Measurements from ENCODE around the gene TMEM198.

DNA sequence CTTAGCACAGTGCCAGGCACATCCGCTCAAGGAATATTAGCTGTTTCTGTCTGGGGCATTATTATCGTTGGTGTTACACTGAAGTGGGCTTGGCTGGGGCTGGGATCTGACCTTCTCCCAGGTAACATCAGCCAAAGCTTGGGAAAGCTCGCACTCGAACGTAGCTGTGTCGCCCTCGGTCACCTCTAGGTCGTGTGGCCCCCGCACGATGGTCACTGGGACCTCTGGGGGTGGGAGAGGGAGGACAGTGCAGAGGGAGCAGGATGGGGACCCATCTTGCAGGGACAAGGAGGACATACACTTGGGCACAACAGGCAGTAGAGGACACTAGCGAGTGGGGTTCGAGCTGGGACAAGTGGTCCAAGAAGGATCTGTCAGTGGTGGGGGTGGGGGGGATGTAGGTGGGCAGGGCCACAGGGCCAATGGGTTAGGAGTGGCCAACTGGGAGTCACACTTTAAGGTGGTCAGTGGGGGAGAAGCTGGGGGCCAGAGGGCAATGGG is 9.7 kb downstream of the TMEM198 start:
- TF ChIP-seq POLR2A (IDR thresholded peaks at IDR 0.05; ENCODE audit: low read depth, low read length): no peak
- no peak for TF ChIP-seq POLR2AphosphoS5 (IDR thresholded peaks at IDR 0.05; ENCODE audit: low read depth, low read length)
- no peak for TF ChIP-seq SPI1 (IDR thresholded peaks at IDR 0.05; ENCODE audit: low read depth, low read length)
- TF ChIP-seq POU2F2 (IDR thresholded peaks at IDR 0.05; ENCODE audit: low read depth, low read length): no peak
- no peak for TF ChIP-seq TAF1 (IDR thresholded peaks at IDR 0.05; ENCODE audit: low read depth, low read length)
- TF ChIP-seq PAX5 (IDR thresholded peaks at IDR 0.05; ENCODE audit: insufficient read depth, low read length, severe bottlenecking): no peak

All from GM12891 (cell line).